Fibroblast of skin of left biceps (primary cell): ENCODE measurements around the gene HOXB1.
A peak's percentile ranks its signal among the peaks of the same experiment; 100 is the strongest.

Source experiments
- DNase-seq, 2 experiments: peaks; one replicate each; pipeline ENCODE4 v3.0.0-alpha.2; 2013; ENCODE audit warnings: low read depth in 2 of 2

HOXB1 gene

DNA sequence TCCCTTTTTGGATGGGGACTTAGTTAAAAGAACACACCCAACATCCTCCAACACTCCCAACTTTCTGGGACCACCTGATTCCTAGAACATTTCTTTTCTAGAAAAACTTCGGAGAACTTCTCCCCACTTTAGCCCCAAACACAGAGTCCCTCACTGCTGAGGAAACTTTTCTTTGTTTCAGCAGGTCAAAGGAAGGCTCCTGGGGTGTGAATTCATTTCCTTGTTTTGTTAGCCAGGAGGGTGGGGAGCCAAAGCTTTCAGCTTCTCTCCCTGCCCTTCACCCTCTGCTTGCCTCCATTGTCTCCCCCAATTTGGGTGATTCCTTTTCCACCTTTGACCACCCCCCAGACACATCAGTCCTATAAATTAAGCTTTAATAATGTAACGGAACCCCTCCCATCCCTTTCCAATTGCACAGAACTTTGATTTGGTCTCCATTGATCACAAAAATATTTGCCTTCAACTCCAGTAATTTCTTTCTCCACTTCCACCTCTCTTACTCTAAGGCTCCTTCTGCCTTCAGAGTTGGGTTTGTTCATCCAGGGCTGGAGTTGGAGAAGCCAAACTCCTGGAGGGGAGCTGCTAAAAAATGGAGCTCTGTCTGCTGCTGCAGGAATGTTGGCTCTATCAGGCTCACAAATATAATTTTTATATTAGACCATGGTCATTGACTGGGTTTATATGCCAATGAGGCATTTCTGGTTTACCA, 37.0 kb upstream of the HOXB1 start:
- no peak for DNase-seq

DNA sequence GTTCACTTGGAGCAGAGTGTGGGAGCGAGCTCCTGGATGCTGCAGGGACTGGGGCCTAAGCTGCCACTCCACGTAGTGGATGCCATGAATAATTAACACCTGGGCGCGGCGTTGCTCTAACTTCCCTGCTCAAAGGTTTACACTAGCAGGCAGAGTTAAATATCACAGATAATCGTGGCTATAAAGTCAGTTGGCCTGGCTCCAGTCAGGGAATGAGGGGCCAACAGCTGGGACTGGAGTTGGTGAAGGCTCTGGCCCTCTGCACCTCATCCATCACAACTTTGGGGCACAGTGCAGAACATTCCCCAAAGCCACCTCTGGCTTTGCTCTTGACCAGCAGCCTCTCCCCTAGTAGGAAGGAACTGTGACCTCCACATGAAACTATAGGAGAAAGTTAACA, 36.4 kb upstream of the HOXB1 start:
- DNase-seq: no peak

DNA sequence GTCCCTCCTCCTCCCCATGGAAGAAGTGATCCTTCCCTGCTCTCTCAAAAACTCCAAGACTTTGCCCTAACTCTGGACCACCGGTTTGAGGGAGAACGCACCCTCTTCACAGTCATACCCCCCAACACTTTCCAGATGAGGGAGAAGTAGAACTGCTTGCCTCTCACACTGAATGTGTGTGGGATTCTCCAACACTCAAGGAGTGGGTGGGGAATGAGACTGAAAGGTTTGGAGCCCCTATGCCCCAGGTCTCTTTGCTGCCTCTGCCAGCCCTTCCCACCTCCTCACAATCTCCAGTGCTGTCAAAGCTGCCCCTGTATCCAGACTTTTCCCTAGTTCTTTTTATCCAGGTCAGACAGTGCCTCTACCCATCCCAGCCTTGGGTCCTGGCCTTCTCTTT, 35.9 kb upstream of the HOXB1 start:
- no peak for DNase-seq

DNA sequence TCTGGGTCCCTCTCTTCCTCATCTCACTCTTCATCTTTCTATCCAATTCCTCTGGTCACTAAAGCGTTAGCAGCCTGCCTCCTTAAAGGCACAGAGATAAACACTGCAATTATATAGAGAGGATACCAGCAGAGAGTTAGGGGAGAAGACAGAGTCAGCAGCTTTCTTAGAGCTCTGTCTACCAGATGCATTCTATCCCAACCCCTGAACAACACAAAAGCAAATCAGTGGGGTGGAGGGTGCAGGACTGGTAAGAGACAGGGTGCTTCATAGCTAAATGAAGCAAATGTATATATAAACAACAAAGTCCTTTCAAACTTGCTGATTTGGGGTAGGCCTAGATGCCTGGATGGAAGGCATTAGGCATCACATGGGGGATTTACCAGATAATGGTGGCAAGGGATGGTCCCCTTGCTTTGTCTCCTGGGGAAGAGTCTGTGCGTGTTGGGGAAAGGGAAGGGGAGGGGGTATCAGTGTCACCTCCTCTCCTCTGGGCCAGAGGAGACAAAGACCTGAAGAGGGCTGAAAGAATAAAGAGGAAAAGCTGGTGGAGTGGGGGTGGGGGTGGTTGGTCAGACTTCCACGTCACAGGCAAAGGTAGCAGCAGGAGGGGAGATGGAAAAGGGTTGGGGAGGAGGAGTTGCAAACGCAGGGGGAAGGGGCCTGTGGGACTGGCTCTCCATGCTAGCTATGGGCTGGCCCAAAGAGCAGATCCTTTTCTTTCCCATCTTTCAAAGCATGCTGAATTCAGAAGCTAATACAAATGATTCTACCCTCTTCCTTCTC, 35.3 kb upstream of the HOXB1 start:
- DNase-seq: no peak

DNA sequence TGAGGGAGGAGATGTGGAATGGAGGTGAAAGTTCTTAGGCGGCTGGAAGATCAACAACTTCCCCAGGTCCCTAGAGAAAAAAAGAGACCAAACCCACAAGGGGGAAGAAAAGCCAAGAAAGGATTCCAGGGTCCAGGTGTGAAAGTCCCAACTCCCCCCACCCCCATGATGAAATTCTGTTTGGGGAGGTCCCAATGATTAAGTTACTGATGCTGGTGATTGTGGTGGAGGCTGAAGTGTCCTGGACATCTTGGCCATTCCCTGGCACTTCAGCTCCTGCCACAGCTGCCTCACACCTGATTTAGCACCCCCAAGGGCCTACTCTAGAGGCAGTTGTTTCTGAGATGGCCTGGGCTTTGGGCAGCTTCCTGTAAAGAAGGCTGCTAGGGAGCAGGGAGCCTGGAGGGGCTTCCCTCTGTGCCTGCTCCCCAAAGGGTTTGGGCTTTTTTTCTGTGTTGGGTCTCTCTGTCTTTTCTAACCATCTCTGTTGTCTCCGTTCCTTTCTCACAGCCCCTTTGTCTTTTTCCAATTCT, 34.3 kb upstream of the HOXB1 start:
- DNase-seq: no peak

DNA sequence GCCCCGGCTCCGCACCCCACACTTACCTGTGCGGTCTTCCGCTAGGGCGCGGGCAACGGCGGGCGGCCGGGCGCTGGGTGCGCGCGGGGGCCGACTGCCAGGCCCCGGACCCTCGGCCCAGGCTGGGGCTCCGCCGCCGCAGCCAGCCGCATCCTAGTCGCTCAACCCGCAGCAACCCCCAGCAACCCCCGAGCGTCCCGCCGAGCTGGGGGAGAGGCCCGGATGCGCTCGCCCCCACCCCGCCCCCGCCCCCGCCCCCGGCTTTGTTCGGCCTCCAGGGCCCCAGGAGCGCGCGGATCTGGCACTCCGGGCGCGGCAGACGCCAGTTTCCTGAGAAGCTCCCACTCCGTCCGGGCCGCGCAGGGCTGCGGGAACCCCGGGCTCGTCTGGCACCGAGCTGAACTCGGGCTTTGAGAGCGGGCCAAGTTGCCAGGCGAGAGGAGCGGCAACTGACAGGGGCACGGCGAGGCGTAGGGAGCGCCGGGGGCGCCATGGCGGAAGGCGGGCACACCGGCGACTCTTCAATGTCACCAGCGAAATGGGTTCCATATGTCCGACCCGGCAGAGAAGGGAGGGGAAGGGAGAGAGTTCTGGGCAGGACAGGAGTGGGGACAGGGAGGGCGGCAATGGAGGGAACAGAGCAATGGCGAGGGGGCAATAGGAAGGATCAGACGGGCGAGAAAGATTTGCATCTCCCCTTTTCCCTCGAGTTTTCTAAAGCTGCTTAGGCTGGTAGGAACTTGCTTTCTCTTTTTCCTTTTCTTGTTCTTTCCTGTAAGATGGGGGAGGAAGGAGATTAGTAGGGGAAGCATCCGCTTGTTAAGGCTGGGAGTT, 33.6 kb upstream of the HOXB1 start:
- no peak for DNase-seq

DNA sequence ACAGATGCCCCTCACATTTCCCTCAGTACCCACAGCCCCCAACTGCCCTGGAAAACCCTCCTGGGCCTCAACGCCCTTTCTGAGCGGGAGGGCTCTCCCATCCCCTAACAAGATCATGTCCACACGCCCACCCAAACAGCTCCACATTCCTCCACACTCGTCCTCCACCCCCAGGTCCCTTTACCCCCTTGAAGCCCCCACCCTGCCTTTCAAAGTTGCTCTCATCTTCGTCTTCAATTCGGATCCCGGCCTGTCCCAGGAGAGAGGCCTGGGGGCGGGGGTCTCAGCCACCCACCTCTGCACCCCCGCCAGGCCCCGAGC, 33.0 kb upstream of the HOXB1 start:
- DNase-seq: no peak

DNA sequence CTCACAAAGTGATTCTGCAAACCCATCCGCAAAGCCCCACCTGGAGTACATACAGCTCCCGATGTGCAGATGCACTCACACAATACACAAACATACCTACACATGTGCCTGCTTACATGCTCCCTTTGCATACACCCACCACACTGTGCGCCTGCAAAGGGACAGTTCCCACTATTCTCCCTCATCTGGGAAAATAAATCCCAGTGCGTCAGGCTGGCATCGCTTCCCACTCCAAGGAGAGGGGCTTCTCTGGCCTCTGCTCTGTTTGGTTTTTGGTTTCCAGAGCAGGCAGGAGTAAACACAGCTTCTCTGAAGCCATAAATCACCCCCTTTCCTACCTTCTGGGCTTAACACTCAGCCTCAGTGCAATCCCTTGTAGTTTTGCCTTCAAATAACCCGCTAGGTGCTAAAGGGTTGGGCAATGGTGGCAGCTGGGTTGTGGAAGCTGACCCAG, 32.6 kb upstream of the HOXB1 start:
- DNase-seq: no peak

DNA sequence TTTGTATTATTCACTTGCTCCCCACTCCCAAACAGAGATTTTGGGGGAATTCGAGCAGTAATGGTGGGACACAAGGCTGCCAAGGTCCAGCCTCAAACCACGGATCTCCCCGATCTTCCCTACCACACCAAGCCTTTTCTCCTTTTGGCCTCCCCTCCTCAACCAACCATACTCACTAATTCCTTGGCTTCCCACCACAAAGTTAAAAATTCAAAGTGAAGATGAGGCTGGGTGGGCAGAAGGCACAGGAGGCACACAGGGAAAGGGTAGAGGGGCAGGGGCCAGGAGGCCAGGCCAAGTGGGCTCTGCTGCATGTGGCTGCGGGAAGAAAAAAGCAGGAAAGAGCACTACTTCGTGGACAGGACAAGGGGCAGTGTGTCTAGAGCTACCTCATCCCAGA, 32.1 kb upstream of the HOXB1 start:
- DNase-seq: no peak

DNA sequence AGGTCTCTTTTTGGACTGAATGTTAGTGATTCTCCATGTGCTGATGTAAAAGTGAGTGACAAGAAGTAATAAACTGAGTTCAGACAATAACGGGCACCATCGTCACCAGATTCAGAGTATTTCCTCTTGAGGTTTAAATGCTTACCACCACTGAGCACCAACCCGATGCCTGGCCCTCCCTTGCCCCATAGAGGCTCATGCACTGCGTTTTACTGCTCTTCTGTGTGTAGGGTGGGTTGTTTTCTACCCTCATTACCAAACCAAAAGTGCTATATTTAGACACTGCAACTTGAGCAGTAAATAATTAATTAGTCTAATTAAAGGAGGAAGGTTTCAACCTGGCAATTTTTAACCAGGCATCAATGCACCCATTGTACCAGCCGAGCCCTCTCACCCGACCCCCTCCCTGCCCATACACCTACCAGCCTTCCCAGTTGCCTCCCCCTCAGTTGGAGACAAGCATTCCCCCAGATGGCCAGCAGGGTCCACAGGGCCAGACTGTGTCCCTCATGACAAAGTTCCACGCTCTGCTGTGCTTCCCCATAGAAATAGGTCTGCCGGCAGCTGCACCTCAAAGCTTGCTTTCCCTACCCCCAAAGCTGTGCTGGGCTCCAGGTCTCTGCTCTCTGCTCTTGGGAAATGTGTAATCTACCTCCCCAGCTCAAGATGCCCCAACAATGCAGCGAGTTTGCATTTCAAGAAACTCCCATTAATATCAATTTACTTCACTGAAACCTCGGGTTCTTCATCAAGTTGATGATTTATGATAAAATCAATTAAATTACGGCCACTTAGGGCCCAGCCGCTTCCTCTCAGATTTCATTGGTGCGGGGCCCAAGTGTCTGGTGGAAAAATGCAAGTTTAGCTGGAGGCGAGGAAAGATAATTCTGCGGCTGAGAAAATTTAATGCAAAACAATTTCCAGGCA, 31.3 kb upstream of the HOXB1 start:
- peak; percentile 80 to 82 for DNase-seq

DNA sequence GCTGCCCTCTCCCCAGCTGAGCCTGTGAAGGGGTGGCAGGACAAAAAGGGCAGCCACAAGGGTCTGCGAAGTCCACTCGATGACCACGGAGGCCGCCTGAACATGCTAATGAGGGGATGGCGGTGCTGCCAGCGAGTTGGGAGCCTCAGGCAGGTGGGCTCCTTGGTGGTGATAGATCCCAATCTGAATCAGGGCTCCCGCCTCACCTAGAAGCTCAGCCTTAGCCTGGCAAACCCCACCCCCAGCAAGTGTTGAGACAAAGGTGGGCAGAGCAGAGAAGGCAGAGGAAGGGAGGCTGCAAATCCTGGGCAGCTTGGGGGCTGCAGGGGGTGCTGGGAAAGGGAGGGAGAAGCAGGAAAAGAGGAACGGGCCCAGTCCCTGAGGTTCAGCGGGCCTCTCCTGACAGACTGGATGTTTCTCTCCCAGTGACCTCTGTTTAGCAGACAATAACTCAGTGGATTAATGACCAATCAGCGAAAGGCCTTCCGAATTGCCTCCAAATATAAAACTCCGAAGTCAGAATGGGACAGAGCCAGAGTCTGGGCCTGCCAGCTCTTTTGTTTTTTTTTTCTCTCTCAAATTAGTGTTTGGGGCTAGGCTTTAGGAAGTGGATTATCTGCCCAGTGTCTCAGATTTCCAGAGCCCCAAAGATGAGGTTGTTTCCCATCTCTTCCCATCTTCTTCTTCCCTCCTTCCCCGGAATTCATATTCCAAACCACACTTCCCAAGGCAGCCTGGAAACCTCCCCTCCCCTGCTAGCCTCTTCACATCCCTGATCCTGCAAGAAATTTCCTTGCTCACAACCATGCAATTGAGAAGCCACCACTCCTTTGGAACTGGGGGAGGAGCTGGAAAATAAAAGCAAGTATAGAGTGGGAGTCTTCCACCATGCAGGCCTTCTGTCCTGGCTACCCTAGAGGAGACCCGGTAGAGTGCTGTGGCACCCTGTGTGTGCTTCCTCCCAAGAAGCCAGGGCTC, 29.3 kb upstream of the HOXB1 start:
- no peak for DNase-seq

DNA sequence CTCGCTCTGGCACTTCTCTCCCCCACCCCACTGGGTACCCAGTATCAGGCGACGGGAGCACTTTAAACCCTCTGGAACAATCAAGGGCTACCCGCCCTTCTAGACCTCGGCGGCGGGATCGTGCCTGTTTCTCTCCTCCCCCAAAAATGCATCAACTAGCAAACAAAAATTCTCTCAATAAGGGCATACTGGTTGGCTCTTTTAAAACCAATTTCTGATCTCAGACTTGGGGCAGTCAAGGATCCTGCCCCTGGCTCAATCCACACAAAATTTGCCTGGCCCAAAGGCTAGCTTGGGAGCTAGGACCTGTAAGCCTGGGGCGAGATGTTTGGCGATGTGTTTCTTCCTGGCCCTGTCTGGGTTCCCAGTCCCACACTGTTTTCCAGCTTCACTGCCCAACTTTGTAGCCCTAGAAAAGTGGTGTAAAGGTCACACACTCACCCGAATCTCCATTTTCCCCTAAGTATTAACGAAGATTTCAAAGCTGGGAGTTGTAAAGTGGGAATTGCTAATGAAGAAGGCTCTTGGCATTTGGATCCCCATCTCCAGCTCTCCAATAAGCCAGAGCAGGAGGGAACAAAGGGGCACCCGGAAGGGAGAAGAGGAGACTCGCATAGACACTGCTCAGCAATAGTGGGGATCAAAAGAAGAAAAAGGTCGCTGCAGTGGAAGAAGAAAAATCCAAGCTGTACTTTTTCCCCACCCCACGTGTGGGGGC, 28.5 kb upstream of the HOXB1 start:
- no peak for DNase-seq

DNA sequence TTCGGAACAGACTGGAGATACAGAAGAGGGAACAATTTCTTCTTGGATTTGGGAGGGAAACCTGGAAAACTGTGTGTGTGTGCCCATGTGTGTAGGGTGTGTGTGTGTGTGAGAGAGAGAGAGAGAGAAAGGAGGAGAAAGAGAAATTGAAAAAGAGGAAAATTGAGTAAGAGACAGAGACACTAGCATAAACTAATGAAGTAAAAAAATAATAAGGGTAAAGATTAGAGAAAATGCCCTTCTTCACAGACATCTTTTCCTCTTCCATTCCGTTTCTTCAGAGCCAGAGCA, 28.0 kb upstream of the HOXB1 start:
- no peak for DNase-seq

DNA sequence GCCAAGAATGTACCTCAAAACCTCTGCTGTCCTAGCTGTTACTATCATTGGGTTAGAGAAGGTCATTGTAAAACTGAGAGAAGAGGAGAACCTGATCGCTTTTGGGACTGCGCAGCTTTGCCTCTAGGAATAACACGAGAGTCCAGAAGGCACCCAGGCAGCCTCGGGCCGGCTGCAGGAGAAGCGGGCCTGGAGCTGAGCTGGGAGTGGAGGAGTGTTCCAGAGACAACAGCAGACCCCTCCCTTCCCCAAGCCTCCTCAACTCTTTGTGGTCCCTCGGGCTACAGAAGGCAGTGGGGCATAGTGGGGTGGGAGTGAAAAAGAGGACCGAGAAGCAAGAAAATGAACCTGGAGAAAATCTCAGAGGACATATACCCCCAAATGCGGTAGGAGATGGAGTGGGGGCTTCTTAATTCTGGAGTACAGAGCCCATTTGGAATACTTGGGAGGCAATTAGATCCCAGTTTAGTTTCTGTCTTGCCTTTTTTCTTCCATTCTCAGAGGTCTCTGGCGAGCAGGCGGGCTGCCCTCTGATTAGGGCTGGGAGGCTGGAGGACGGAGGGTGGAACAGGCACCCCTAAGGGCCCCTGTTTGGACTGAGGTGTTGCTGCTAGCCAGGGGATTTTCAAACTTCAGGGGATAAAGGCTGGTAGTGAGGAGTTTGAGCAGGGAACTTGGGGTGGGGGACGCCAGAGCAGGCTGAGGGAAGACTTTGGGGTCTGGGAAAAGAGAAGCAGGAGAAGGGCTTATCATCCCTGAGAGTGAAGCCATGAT, 27.4 kb upstream of the HOXB1 start:
- no peak for DNase-seq

DNA sequence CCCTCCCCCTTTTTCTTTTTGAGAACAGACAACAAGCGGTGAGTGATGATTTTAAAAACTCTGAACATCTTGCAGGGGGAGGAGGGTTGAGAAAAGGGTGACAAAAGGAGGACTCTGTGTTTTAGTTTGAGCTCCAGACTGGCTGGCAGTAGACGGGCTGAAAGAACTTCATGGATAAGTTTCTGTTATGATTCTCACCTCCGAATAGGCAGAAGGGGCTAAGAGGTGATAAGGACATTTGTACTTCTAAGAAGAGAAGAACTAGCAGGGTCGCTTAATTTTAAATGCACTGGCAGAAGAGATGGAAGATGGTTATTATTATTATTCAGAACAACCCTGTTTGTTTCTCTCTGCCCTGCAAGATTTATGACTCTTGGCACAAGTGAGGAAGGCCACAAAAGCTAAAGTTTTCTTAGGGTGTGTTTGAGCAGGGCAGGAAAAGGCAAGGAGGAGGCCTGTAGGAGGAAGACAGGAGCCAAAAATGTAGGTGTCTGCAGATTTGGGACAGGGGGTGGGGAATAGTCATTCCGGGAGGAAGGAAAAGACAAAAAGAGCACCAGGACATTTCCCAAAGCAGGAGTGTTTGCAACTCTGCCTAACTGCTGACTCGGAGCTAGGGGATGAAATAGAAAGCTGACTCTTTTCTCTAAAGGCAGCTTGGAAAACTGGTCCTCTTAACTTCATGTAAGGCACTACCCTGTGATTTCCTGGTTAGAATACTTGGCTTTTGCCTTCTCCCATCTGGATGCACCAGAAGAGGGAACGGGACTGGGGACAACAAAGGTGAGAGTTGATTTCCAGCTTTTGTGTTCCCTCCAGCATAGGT, 26.0 kb upstream of the HOXB1 start:
- DNase-seq: no peak

DNA sequence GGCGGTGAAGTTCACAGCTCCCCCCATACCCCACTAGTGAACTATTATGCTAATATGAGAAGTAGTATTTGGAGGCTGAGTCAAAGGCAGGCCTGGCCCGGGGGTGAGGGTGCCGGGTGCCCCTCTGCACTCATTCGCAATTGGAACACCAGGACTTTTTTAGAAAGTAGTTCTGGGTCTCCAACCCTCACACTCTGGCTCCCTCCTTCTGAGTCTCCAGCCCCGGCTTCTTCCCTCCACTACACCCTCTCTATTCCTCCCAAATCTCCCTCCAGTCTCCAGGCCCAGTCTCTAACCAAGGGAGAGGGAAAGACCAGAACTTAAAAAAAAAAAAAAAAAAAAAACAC, 25.4 kb upstream of the HOXB1 start:
- DNase-seq: no peak

DNA sequence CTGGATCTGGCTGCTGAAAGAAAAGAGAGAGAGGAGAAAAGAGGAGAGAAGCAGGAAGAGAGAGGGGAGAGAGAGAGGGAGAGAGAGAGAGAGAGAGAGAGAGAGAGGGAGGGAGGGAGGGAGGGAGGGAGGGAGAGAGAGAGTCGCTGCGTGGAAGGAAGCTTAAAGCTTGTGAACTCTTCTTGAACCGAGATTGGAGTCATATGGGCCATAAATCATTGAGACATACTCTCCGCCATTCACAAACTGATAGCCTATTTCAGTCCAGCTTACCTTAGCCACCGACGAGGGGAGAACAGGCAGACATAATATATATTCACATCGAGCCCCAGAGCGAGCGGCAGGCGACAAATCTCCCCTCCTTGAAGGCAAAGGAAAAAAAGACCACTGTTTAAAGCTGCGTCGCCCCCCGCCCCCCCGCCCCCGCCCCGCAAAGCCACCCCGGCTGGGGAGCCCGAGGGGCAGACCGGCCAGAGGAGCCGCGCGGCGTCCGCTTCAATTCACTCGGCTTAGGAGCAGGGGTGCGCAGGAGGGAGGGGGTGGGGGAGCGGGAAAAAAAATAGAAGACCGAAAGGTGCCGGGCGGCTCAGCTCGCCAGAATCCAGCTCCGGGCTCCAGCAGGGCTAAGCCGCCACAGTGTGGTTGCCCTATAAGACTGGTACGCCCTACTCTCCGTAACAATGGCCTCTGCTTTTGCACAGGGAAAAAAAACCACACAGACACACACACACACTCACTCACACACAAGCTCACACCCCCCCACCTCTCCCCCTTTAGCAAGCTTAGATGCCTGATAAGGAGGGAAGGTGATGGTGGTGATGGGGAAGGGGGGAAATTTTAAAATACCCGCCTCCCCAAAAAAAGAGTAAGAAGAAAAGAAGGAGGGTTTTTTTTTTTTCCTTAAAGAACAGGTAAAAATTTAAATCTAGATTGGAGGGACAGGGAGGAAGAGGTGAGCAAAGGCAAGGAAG, 24.7 kb upstream of the HOXB1 start:
- peak; percentile 91 to 92 for DNase-seq
